HG02943 (cell line): Measurements from ENCODE around the gene KRT78.
"Not testable (repeated sequence)": the region's sequence is repeated elsewhere in the genome, so short reads cannot be mapped to it uniquely, and the experiment has no call there.

Experiments used
- ATAC-seq: cut with Tn5 transposase; IDR thresholded peaks from one replicate; pipeline ENCODE4 v1.9.1; 2021; ENCODE audit warnings: mild to moderate bottlenecking, low read depth, moderate library complexity; ENCODE audit not compliant: unreplicated experiment

The KRT78 gene

DNA sequence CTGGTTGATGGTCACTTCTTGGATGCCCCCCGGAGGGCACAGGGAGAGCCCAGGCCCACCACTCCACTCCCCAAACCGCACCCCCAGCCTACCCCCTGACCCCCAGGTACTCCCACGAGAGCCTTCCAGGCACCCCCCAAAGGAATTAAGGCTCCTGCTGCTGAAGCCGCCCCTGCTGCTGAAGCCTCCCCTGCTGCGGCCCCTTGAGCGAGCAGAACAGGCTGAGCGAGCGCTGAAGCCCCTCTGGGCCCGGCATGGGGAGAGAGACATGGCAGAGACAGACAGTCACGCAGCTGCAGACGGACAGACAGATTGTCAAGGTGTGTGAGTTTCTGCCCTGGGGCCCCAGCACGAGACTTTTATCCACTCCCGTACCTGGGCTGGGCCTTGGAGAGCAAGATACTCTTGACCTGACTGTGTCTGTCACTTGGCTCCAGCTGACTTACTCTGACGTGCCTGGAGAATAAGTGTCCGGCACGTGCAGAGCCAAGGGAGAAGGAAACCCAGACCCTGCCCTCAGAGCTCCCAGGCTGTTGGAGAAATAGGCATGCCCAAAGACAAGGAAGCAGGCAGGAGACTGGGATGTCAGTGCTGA, at the start of gene KRT78:
TSS of gene KRT78 (minus strand) at position 334 of the 595 bp plus-strand sequence. CDS start at position 270, 64 bp downstream.
- no peak for ATAC-seq

- ATAC-seq: no peak
Observed at GRCh38 chr12:52896190-52897100, 47.7 kb upstream of the KRT78 start.

DNA sequence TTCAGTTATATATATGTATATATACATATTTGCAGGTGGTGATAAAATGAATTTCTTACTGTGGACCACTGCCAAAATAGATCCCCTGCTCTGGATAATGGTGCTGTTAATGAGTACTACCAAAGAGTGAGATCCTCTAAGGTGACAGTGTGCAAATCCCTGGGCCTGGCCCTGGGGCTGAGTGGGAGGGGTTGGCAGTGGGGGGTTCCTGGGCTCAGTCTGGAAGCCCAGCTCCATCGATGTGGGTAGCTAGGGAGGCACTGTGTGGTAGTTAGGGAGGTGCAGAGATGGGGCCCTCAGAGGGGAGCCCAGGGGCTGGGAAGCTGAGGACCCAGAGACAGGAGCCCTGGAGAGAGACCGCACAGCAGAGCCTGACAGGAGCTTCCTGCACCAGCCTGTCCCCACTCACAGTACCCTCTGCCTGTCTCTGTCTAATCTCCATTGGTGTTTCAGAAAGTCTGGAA, 47.0 kb upstream of the KRT78 start:
- no peak for ATAC-seq

DNA sequence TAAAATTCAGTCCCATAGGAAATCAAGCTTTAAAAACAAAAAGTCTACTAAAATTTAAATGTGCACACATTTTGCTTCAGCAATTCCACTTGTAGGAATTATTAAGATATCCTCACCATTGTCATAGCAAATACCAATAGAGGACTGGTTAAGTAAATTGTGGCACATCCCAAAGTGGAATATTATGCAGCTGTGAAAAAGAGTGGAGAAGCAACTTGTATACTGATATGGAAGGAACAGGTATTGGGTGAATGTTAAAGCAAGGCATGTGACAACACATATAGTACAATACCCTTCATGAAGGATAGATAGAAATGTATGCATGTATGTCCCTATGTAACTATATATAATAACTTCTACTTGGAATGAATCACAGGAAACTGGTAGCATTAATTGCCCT, 44.2 kb upstream of the KRT78 start:
- ATAC-seq: no peak

- no peak for ATAC-seq
Observed at GRCh38 chr12:52892207-52892852, 43.5 kb upstream of the KRT78 start.

DNA sequence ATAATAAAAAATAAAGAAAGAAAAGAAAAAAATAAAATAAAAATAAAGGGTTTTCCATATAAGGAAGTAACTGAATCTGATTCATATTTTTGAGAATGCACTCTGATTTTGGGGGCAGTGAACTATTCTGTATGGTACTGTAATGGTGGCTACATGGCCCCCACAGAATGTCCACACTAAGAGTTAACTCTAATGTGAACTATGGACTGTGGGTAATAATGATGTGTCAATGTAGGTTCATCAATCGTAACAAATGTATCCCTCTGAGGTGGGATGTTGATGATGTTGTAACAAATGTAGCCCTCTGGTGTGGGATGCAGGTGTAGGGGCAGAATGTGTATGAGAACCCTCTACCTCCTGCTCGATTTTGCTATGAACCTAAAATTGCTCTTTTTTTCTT, 42.2 kb upstream of the KRT78 start:
- ATAC-seq: no peak

- no peak for ATAC-seq
Observed at GRCh38 chr12:52890417-52890816, 41.6 kb upstream of the KRT78 start.

- ATAC-seq: no peak
Observed at GRCh38 chr12:52884526-52885293, 35.9 kb upstream of the KRT78 start.

DNA sequence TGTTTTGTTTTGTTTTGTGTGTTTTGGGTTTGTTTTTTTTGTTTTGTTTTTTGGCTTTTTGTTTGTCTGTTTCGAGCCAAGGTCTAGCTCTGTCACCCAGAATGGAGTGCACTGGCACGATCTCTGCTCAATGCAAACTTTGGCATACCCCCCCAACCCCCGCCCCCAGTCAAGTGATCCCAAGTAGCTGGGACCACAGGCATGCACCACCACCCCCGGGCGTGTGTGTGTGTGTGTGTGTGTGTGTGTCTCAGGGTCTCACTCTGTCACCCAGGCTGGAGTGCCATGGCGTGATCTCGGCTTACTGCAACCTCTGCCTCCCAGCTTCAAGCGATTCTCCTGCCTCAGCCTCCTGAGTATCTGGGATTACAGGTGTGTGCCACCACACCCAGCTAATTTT, 31.7 kb upstream of the KRT78 start:
- not testable (repeated sequence) for ATAC-seq

DNA sequence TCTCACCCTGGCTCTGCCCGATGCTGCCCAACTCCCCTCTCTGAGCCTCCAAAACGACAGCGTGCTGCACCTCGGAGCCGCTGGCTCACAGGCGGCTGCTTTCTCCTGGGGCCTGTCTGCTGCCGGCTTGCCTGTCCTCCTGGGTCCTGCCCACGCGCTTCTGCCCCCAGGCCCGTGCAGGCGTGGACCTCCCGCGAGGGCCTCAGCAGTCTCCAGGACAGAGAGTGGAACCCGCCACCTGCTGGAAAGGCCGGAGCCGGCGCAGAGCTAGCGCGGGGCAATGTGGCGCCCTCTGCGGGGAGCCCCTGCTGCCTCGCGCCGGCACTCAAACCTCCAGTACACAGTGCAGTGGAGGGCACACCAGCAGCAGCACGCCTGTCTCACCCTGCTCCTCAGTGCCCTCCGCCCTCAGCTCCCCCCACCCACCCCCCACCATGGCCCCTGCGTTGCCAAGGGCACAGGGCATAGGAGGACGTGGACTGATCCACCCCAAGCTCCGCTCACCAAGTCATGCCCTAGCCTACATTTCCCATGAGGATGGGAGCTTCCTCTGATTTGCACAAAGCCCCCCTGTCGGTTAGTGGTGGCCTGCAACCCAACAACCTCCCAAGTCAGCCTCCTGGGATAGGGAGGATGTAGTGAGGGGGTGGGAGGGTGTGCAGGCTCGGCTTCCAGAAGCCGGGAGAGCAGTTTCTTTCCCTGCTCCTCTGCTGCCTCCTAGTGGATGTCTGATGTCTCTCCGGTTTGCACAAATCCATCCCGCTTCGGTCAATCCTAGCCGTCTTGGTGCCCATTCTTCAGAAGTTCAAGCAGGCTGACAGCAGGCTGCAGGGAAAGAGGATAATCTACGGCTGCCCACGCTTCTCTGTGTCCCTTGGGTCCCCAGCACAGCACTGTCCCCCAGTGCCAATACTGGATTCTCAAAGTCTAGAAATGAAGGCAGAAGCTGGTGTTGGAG, 30.9 kb upstream of the KRT78 start:
- ATAC-seq: no peak

DNA sequence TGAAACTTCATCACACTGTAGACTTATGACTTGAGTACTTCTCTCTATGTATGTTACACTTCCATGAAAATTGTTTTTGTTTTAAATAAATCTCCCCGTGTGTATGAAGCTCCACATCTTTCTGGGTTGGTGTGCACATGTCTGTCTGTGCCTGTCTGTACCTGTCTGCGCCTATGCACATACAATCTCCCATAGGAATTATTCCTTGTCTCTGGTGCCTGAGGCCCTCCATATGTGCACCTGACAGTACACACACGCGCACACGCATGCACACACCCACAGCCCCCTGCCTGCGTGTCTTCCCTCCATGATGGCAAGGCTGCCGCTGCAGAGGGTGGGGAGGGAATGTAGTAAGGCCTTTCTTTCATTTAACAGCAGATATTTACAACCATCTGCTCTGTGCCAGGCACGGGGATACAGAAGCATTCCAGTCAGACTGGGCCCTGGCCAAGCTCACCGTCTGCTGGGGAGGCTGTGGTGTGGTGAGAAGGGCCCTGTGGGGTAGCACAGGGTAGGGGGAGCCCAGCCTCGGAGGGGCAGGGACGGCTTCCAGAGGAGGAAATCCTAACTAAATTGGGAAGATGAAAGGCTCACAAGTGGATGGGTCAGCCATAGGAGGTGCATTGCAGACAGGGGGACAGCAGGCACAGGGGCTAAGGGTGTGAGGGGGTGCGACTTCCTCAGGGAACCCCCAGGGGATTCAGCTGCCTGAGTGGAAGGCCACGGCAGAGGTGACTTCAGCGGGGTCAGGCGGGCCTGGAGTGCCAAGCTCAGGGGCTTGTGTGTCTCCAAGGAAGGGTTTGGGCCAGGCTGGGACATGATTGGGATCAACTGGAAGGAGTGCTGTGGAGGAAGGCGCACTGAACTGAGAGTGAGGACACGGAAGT, 30.0 kb upstream of the KRT78 start:
- no peak for ATAC-seq

- ATAC-seq: no peak
Observed at GRCh38 chr12:52877242-52877641, 28.4 kb upstream of the KRT78 start.

- no peak for ATAC-seq
Observed at GRCh38 chr12:52876372-52876771, 27.6 kb upstream of the KRT78 start.

GRCh38 chr12:52874573-52875435, 26.0 kb upstream of the KRT78 start:
- no peak for ATAC-seq

DNA sequence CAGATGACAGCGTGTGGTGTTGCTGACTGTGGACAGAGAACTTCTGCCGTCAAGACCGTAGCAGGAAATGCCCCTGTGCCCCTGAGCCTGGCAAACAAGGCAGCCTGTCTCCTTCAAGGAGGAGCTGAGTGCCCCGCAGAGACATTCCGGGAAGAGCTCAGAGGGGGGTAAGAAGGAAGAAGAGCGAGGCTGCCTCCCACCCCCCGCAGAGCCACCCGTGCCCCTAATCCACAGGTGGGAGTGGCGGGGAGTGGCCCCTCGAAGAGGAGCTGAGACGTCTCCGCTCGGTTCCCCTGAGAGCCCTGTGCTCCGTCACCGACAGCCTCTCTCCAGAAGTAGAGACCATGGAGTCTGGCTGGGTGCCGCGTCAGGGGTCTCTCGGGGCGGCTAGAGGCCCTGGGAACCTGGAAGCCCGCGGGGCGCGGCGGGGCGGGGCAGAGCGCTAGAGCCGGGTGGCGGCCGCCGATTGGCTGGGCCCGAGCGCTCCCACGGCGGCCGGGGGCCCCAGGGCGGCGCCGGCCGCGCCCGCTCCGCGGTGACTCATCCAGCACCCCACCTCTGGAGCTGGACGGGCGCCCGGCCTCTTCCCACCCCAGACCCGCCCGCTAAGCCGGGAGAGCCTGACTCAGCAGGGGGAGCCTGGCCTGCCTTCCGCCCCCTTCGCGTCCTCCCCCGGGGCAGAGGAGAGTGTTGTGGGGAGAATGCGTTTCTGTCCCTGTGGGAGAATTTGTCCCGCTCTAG, 25.2 kb upstream of the KRT78 start:
- ATAC-seq: no peak

GRCh38 chr12:52873513-52873831, 24.7 kb upstream of the KRT78 start:
- ATAC-seq: no peak
